ENCODE measurements around the gene PRDM11. TPM values are rescaled to one million over a fixed set of nuclear protein-coding genes. Genes with fewer than 3 reads are reported as not detected.

PRDM11 gene
- total RNA-seq, 1 experiment from 2014 or later = 10.7 TPM

DNA sequence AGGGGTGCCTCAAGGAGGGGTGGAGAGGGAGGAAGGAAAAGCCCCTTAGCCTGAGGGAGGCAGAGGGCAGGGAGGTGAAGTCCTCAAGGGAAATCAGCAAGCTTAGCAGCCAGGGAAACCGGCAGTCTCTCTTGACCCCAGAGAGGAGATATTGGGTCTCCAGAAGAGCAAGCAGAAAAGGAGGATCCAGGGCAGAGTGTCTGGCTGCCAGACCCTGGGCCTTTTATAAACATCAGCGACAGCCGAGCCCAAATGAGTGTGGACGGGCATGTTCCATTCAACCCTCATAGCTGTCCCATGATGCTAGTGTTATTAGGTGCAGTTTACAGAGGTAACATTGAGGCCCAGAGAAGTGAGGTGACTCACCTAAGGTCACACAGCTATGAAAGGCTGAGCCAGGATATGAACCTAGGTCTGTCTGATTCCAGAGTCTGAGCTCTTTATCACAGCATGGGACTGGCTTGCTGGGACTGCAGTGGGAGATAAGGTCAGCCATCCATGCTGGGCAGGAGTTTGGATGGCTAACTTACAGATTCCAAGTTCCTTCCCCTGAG is 9.3 kb downstream of the PRDM11 start:
- intact Hi-C loops (cut with micrococcal nuclease; ENCODE audit: unreplicated experiment) = no loop called here

GRCh38 chr11:45156201-45156600 is 9.8 kb downstream of the PRDM11 start:
- no peaks in the 10 kb centered on the region for H3K79me2 ChIP-seq (ENCODE audit: low read depth)
- no peak overlapping the region for H3K4me3 ChIP-seq
- no peak overlapping the region for H3K4me2 ChIP-seq
- H3F3A ChIP-seq (ENCODE audit: insufficient read depth, low read depth) = no peaks in the 10 kb centered on the region
- H3K9me2 ChIP-seq (ENCODE audit: insufficient read depth) = no peaks in the 10 kb centered on the region
- intact Hi-C loops (cut with micrococcal nuclease; ENCODE audit: unreplicated experiment) = no loop called here
- no peak overlapping the region for H2AFZ ChIP-seq
- H3K27ac ChIP-seq = no peak overlapping the region
- no peak for DNase-seq
- no peaks in the 10 kb centered on the region for H3K4me1 ChIP-seq (replicated peaks; ENCODE audit: insufficient read depth)
- CTCF ChIA-PET = no interaction called here
- H3K27me3 ChIP-seq (ENCODE audit: insufficient read depth, low read depth) = no peaks in the 10 kb centered on the region
- H4K20me1 ChIP-seq (ENCODE audit: insufficient read depth) = no peaks in the 10 kb centered on the region; the same call in 1 of the 2 replicates
- no peaks in the 10 kb centered on the region for H3K9me3 ChIP-seq (ENCODE audit: insufficient read depth, low read depth)
- POLR2A ChIA-PET (ENCODE audit: unreplicated experiment) = no interaction called here
- TF ChIP-seq, protein P1, sequence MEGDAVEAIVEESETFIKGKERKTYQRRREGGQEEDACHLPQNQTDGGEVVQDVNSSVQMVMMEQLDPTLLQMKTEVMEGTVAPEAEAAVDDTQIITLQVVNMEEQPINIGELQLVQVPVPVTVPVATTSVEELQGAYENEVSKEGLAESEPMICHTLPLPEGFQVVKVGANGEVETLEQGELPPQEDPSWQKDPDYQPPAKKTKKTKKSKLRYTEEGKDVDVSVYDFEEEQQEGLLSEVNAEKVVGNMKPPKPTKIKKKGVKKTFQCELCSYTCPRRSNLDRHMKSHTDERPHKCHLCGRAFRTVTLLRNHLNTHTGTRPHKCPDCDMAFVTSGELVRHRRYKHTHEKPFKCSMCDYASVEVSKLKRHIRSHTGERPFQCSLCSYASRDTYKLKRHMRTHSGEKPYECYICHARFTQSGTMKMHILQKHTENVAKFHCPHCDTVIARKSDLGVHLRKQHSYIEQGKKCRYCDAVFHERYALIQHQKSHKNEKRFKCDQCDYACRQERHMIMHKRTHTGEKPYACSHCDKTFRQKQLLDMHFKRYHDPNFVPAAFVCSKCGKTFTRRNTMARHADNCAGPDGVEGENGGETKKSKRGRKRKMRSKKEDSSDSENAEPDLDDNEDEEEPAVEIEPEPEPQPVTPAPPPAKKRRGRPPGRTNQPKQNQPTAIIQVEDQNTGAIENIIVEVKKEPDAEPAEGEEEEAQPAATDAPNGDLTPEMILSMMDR (conservative IDR thresholded peaks at IDR 0.05) = no peak
- no peak for TF ChIP-seq EZH2 (IDR thresholded peaks at IDR 0.05; ENCODE audit: low read depth)
- BruUV-seq (replicated peaks) = no TSS peak
- no peaks in the 10 kb centered on the region for H3K36me3 ChIP-seq (ENCODE audit: low read depth)

More for the DNA sequence above, 9.3 kb downstream of the PRDM11 start:
- Histone ChIP-seq H3K9me3 (ENCODE audit: insufficient read depth, low read depth) (no peaks in the 10 kb centered on the region), H3K27me3 (ENCODE audit: insufficient read depth, low read depth) (no peaks in the 10 kb centered on the region), H3K9me2 (ENCODE audit: insufficient read depth) (no peaks in the 10 kb centered on the region), H2AFZ (no peak overlapping the region), H3K27ac (no peak overlapping the region), H3K4me2 (no peak overlapping the region), H3K36me3 (ENCODE audit: low read depth) (no peaks in the 10 kb centered on the region), H3K79me2 (ENCODE audit: low read depth) (no peaks in the 10 kb centered on the region), H3K4me3 (no peak overlapping the region), H3K4me1 (replicated peaks; ENCODE audit: insufficient read depth) (no peaks in the 10 kb centered on the region), H3F3A (ENCODE audit: insufficient read depth, low read depth) (no peaks in the 10 kb centered on the region), H4K20me1 (ENCODE audit: insufficient read depth) (no peaks in the 10 kb centered on the region; the same call in 1 of the 2 replicates)
- DNase-seq = no peak
- BruUV-seq (replicated peaks) = no TSS peak
- POLR2A ChIA-PET (ENCODE audit: unreplicated experiment) = no interaction called here
- no peak for TF ChIP-seq EZH2 (IDR thresholded peaks at IDR 0.05; ENCODE audit: low read depth)
- TF ChIP-seq, protein P1 (conservative IDR thresholded peaks at IDR 0.05) = no peak
- CTCF ChIA-PET = no interaction called here

- Histone ChIP-seq H3K27me3 (ENCODE audit: insufficient read depth, low read depth) (no peaks in the 10 kb centered on the region), H3F3A (ENCODE audit: insufficient read depth, low read depth) (no peaks in the 10 kb centered on the region), H3K79me2 (ENCODE audit: low read depth) (no peaks in the 10 kb centered on the region), H2AFZ (no peak overlapping the region), H4K20me1 (ENCODE audit: insufficient read depth) (no peaks in the 10 kb centered on the region; the same call in 1 of the 2 replicates), H3K27ac (no peak overlapping the region), H3K9me3 (ENCODE audit: insufficient read depth, low read depth) (no peaks in the 10 kb centered on the region), H3K4me3 (no peak overlapping the region), H3K36me3 (ENCODE audit: low read depth) (no peaks in the 10 kb centered on the region), H3K9me2 (ENCODE audit: insufficient read depth) (no peaks in the 10 kb centered on the region), H3K4me2 (no peak overlapping the region), H3K4me1 (replicated peaks; ENCODE audit: insufficient read depth) (no peaks in the 10 kb centered on the region)
- POLR2A ChIA-PET (ENCODE audit: unreplicated experiment) = no interaction called here
- TF ChIP-seq, protein P1 (conservative IDR thresholded peaks at IDR 0.05) = no peak
- TF ChIP-seq EZH2 (IDR thresholded peaks at IDR 0.05; ENCODE audit: low read depth) = no peak
- BruUV-seq (replicated peaks) = no TSS peak
- CTCF ChIA-PET = no interaction called here
- intact Hi-C loops (cut with micrococcal nuclease; ENCODE audit: unreplicated experiment) = no loop called here
- DNase-seq = no peak
Measured at GRCh38 chr11:45156741-45157140, 10.3 kb downstream of the PRDM11 start.

Data from PC-9 (cell line).